ENCODE data around the gene HIRA.

DNA sequence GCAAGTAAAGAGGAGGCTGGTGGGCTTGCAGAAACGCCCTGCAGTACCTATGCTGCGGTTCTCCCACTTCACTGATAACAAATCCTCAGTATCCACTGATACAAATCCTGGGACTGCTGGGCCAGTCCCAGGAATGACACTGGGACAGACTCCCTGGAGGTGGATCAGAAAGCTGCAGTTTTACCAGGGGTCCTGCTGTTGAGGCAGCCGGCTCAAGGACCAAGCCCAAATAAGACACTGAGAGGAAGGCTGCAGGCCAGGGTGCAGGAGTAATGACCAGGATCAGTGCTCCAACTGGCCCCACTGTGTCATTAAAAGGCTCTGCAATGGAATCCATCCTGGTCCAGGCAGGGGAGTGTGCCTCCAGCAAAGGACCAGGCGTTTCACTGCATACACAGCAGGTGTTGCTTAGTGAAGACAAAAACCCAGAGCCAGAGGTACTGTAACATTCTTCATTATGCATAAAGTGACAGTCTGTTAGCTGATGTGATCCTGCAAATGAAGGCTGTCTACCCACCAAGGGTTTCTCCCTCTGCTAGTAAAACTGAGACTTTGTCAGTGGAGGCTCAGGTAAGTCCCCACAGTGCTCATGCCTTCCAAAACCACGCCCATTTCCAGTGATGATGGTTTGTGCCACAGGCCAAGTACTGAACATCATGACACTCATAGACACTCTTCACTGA, 17.3 kb upstream of the HIRA start:
- TF ChIP-seq, protein P1, sequence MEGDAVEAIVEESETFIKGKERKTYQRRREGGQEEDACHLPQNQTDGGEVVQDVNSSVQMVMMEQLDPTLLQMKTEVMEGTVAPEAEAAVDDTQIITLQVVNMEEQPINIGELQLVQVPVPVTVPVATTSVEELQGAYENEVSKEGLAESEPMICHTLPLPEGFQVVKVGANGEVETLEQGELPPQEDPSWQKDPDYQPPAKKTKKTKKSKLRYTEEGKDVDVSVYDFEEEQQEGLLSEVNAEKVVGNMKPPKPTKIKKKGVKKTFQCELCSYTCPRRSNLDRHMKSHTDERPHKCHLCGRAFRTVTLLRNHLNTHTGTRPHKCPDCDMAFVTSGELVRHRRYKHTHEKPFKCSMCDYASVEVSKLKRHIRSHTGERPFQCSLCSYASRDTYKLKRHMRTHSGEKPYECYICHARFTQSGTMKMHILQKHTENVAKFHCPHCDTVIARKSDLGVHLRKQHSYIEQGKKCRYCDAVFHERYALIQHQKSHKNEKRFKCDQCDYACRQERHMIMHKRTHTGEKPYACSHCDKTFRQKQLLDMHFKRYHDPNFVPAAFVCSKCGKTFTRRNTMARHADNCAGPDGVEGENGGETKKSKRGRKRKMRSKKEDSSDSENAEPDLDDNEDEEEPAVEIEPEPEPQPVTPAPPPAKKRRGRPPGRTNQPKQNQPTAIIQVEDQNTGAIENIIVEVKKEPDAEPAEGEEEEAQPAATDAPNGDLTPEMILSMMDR (IDR thresholded peaks at IDR 0.05), result no peak
- no peak for TF ChIP-seq POLR2A (IDR thresholded peaks at IDR 0.05)

All from stomach (tissue), 4 donors.